ENCODE measurements around the gene NKX1-1.

The NKX1-1 gene

DNA sequence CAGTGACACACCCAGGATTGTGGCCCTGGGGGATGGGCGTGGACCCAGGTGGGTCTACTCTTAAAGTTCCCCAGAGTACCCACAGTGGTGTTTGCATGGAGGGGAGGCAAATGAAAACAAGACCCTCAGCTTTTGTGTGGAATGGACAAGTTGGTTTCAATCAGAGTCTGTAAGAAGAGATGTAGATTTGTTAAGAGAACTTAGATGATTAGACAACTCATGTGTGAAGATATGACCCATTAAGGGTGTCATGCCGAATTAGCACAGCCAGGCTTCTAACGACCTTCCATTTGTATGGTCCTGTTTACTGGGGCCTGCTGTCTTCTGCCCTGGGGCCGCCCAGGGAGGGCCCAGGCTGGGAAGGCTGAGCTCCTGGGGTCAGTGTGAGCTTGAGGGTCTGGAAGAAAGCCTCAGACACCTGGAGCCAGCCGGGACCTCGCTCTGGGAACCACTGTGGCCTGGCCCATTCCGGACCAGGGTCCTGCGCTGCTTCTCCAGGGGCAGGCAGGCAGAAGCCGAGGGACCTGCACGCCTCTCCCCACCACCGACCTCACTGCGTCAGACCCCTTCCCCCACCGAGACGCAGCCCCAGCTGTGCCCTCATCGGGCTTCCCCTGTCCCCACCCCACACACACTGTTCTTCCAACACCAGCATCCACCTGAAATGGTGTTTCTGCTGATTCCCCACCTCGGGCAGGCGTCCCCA lies 38.9 kb downstream of the NKX1-1 start:
- DNase-seq (ENCODE audit: insufficient read length, low spot score), result no peak
- FAIRE-seq, result no peak
- TF ChIP-seq POLR2AphosphoS5 (IDR thresholded peaks at IDR 0.05; ENCODE audit: low read depth, low read length) (no peak), PAX5 (IDR thresholded peaks at IDR 0.05; ENCODE audit: insufficient read depth, low read length, severe bottlenecking) (no peak), TAF1 (IDR thresholded peaks at IDR 0.05; ENCODE audit: low read depth, low read length) (no peak), POU2F2 (IDR thresholded peaks at IDR 0.05; ENCODE audit: low read depth, low read length) (no peak), POLR2A (IDR thresholded peaks at IDR 0.05; ENCODE audit: low read depth, low read length) (no peak), SPI1 (IDR thresholded peaks at IDR 0.05; ENCODE audit: low read depth, low read length) (no peak)

DNA sequence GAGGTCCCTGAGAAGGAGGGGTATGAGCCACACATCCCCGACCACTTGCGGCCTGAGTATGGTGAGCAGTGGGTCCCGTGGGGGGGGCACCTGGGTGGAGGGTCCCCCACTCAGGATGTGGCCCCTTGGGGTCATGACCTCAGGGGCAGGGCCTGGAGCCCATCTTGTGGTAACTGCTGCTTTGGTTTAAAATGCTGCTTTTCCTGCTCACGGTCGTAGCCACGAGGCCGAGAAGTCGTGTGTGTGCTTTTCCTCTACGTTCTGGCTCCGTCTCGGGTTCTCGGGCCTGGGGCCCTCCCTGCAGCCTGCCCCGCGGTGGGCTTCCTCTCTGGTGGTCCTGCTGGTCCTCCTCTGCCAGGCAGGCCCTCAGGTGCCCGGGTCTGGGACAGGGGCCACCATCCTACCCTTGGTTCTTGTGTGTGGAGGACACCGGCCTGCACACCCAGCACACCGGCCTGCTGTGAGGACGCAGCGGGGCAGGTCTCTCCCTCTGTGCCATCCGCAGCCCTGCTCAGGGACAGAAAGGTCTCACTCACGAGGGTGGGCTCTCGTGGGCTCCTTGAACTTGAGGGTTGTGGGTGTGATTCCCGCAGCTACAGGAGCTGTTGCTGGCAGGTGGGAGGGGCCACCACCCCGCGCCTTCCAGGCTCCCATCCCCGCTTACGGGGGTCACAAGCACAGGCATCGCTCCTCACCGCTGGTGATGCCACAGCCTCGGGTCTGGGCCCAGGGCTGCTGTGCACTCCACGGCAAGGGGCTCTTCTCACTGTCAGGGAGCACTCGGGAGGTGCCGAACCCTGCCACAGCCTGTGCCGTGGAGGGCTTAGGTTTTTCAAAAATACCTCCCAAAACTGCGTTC lies 39.6 kb downstream of the NKX1-1 start:
- no peak for FAIRE-seq
- no peak for TF ChIP-seq POU2F2 (IDR thresholded peaks at IDR 0.05; ENCODE audit: low read depth, low read length)
- TF ChIP-seq TAF1 (IDR thresholded peaks at IDR 0.05; ENCODE audit: low read depth, low read length), result no peak
- TF ChIP-seq PAX5 (IDR thresholded peaks at IDR 0.05; ENCODE audit: insufficient read depth, low read length, severe bottlenecking), result no peak
- no peak for TF ChIP-seq POLR2AphosphoS5 (IDR thresholded peaks at IDR 0.05; ENCODE audit: low read depth, low read length)
- TF ChIP-seq POLR2A (IDR thresholded peaks at IDR 0.05; ENCODE audit: low read depth, low read length), result no peak
- TF ChIP-seq SPI1 (IDR thresholded peaks at IDR 0.05; ENCODE audit: low read depth, low read length), result no peak
- DNase-seq (ENCODE audit: insufficient read length, low spot score), result no peak

DNA sequence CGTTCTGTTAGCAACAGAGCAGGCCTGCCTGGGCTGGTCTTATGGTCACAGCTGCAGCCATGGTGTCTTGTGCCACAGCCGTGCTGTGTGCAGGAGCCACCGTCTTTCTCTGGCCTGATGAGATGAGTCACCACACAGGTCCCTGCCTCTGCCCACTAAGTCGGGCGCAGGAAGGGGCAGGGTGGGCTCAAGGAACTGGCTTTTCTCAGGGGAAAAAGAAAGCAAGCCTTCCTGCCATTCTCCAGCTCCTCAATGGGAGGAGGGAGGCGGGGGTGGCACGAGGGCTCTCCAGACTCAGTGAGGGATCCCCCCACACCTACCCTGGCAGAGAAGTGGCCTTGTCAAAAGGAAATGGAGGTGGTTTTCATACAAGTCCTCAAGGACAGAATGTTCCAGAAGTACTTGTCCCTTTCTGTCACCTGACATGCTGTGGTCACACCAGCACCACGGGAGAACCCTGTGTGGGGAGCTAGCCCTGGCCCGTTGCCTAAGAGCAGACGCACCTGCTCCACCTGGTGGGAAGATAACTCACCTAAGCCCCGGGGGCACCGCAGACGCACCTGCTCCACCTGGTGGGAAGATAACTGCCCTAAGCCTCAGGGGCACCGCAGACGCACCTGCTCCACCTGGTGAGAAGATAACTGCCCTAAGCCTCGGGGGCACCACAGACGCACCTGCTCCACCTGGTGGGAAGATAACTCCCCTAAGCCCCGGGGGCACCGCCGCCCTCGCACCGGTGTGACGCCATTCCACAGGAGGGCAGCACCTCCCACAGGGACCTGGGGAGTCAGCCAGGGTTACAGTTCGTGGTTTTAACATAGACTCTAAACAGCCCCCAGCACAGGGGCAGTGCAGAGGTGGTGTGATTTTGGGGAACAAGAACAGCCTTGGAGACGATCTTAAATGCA lies 40.7 kb downstream of the NKX1-1 start:
- no peak for FAIRE-seq
- no peak for TF ChIP-seq POU2F2 (IDR thresholded peaks at IDR 0.05; ENCODE audit: low read depth, low read length)
- no peak for TF ChIP-seq PAX5 (IDR thresholded peaks at IDR 0.05; ENCODE audit: insufficient read depth, low read length, severe bottlenecking)
- no peak for TF ChIP-seq POLR2AphosphoS5 (IDR thresholded peaks at IDR 0.05; ENCODE audit: low read depth, low read length)
- TF ChIP-seq POLR2A (IDR thresholded peaks at IDR 0.05; ENCODE audit: low read depth, low read length), result no peak
- TF ChIP-seq SPI1 (IDR thresholded peaks at IDR 0.05; ENCODE audit: low read depth, low read length), result no peak
- no peak for TF ChIP-seq TAF1 (IDR thresholded peaks at IDR 0.05; ENCODE audit: low read depth, low read length)
- DNase-seq (ENCODE audit: insufficient read length, low spot score), result no peak

DNA sequence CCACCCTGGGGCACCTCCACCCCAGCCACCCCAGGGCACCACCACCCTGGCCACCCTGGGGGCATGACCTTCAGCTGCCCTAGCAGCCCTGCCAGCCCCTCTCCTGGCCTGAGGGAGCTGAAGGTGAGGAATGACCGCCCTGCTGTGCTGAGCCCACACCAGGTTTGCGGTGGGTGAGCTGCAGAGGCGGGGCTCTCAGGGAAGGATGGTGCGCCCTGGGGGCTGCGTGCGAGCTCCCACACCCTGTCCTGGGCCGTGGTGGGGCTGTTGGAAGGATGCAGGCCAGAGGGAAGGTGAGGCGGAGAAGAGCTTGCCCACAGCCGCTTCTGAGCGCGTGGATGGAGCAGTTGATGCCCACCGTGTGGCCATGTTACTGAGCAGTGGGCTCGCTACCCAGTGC lies 41.5 kb downstream of the NKX1-1 start:
- TF ChIP-seq PAX5 (IDR thresholded peaks at IDR 0.05; ENCODE audit: insufficient read depth, low read length, severe bottlenecking) (no peak), POU2F2 (IDR thresholded peaks at IDR 0.05; ENCODE audit: low read depth, low read length) (no peak), TAF1 (IDR thresholded peaks at IDR 0.05; ENCODE audit: low read depth, low read length) (no peak), SPI1 (IDR thresholded peaks at IDR 0.05; ENCODE audit: low read depth, low read length) (no peak), POLR2A (IDR thresholded peaks at IDR 0.05; ENCODE audit: low read depth, low read length) (no peak), POLR2AphosphoS5 (IDR thresholded peaks at IDR 0.05; ENCODE audit: low read depth, low read length) (no peak)
- no peak for FAIRE-seq
- DNase-seq (ENCODE audit: insufficient read length, low spot score), result no peak

DNA sequence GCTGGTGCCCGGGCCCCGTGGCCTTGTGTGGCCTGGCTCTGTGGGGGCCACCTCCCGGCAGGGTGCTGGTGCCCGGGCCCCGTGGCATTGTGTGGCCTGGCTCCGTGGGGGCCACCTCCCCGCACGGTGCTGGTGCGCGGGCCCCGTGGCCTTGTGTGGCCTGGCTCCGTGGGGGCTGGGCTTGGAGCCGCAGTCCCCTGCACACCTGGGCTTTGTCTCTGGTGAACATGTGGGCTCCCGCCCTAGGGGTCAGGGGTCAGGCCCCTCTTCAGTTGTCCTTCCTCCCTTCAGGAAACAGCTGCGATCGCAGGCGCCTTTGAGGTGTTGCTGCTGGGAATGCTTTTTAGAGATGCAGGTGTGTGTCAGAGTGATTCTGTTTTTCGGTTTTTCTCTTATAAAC lies 42.0 kb downstream of the NKX1-1 start:
- no peak for FAIRE-seq
- TF ChIP-seq POLR2A (IDR thresholded peaks at IDR 0.05; ENCODE audit: low read depth, low read length) (no peak), TAF1 (IDR thresholded peaks at IDR 0.05; ENCODE audit: low read depth, low read length) (no peak), POU2F2 (IDR thresholded peaks at IDR 0.05; ENCODE audit: low read depth, low read length) (no peak), PAX5 (IDR thresholded peaks at IDR 0.05; ENCODE audit: insufficient read depth, low read length, severe bottlenecking) (no peak), POLR2AphosphoS5 (IDR thresholded peaks at IDR 0.05; ENCODE audit: low read depth, low read length) (no peak), SPI1 (IDR thresholded peaks at IDR 0.05; ENCODE audit: low read depth, low read length) (no peak)
- DNase-seq (ENCODE audit: insufficient read length, low spot score), result no peak

DNA sequence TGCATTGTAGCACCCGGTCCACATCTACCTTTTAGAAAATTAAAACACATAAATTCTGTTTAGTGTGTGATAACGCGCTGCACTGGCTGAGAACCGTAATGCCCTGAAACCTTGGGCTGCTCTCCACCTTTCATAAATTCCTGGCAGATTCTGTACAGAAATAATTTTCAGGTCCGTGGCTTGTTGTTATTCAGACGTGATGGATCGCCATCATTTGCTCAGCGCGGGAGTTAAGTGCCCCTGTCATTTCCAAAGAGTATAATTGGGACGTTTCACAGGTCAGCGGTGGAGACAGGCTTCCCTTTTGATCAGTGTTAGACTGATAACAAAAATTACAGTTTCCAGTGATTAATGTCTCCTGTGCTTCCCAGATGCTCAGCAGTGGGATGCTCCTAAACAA lies 42.7 kb downstream of the NKX1-1 start:
- no peak for FAIRE-seq
- TF ChIP-seq SPI1 (IDR thresholded peaks at IDR 0.05; ENCODE audit: low read depth, low read length), result no peak
- TF ChIP-seq PAX5 (IDR thresholded peaks at IDR 0.05; ENCODE audit: insufficient read depth, low read length, severe bottlenecking), result no peak
- no peak for TF ChIP-seq POLR2AphosphoS5 (IDR thresholded peaks at IDR 0.05; ENCODE audit: low read depth, low read length)
- no peak for TF ChIP-seq POU2F2 (IDR thresholded peaks at IDR 0.05; ENCODE audit: low read depth, low read length)
- no peak for TF ChIP-seq TAF1 (IDR thresholded peaks at IDR 0.05; ENCODE audit: low read depth, low read length)
- no peak for TF ChIP-seq POLR2A (IDR thresholded peaks at IDR 0.05; ENCODE audit: low read depth, low read length)

DNA sequence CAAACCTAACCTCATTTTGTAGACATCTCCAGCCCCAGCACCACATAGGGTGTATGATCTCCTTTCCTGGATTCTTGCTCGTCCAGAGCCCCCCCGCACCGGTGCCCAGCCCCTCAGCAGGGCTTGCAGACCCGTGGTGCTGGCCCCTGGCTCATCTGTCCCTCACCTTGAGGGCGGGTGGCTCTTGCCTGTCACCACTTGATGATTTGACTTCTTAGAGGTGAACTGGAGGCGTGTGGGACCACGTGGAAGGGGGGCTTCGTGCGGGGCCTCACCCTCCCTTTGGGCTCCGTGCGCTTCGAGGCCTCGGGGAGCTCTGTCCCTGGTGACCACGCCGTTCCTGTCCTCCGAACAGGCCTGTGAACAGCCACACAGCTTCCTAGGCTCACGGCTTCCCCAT lies 43.7 kb downstream of the NKX1-1 start:
- DNase-seq (ENCODE audit: insufficient read length, low spot score) (no peak), FAIRE-seq (no peak)
- TF ChIP-seq POLR2A (IDR thresholded peaks at IDR 0.05; ENCODE audit: low read depth, low read length) (no peak), TAF1 (IDR thresholded peaks at IDR 0.05; ENCODE audit: low read depth, low read length) (no peak), POLR2AphosphoS5 (IDR thresholded peaks at IDR 0.05; ENCODE audit: low read depth, low read length) (no peak), PAX5 (IDR thresholded peaks at IDR 0.05; ENCODE audit: insufficient read depth, low read length, severe bottlenecking) (no peak), POU2F2 (IDR thresholded peaks at IDR 0.05; ENCODE audit: low read depth, low read length) (no peak), SPI1 (IDR thresholded peaks at IDR 0.05; ENCODE audit: low read depth, low read length) (no peak)

More for the DNA sequence above, 42.7 kb downstream of the NKX1-1 start:
- no peak for DNase-seq (ENCODE audit: insufficient read length, low spot score)

DNA sequence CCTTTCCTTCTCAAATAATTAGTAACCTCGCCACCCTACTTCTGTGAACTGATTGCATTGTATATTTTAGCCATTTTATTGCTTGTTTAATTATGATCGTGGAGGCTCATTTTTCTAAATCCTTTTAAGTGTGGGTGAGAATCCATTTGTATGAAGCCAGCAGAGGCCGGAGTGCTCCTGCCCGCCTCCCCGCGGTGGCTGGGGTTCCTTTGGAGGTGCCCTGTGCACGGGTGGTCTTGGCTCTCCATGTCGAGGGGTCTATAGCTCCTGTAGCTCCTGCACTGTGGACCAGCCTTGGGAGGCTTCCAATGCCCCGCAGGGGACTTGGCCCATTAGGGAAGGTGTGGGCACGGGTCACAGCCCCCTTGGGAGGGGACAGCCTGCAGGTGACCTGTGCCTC lies 44.2 kb downstream of the NKX1-1 start:
- no peak for FAIRE-seq

More for the DNA sequence above, 44.2 kb downstream of the NKX1-1 start:
- DNase-seq (ENCODE audit: insufficient read length, low spot score), result no peak
- TF ChIP-seq PAX5 (IDR thresholded peaks at IDR 0.05; ENCODE audit: insufficient read depth, low read length, severe bottlenecking), result no peak
- TF ChIP-seq POLR2AphosphoS5 (IDR thresholded peaks at IDR 0.05; ENCODE audit: low read depth, low read length), result no peak
- no peak for TF ChIP-seq POU2F2 (IDR thresholded peaks at IDR 0.05; ENCODE audit: low read depth, low read length)
- TF ChIP-seq TAF1 (IDR thresholded peaks at IDR 0.05; ENCODE audit: low read depth, low read length), result no peak
- TF ChIP-seq SPI1 (IDR thresholded peaks at IDR 0.05; ENCODE audit: low read depth, low read length), result no peak
- no peak for TF ChIP-seq POLR2A (IDR thresholded peaks at IDR 0.05; ENCODE audit: low read depth, low read length)

Measured in GM12891 (cell line).